ENCODE data around the gene RAB31. TPM values are rescaled to one million over a fixed set of nuclear protein-coding genes. Genes with fewer than 3 reads are reported as not detected.

Gene RAB31
- total and polyA plus RNA-seq, 4 donors = 21.5 to 114 (median 49.5) TPM

GRCh38 chr18:9750606-9751304, 42.7 kb downstream of the RAB31 start:
- no peak for DNase-seq
- H3K4me3 ChIP-seq = no peak overlapping the region
- no peaks in the 10 kb centered on the region for H3K27me3 ChIP-seq (ENCODE audit: control insufficient read depth in 3 of 3, insufficient read depth in 3 of 3, low read length in 2 of 3)
- peaks cover 0 to 8% (median 0%) of the 10 kb centered on the region in 5 donors for H3K4me1 ChIP-seq (ENCODE audit: control insufficient read depth in 5 of 5, insufficient read depth in 5 of 5, low read length in 5 of 5)
- H3K27ac ChIP-seq (ENCODE audit: low read depth in 1 of 2, low read length in 1 of 2) = peak overlapping the region in 1 of 2 donors; percentile 26
- no peaks in the 10 kb centered on the region for H3K36me3 ChIP-seq (ENCODE audit: control insufficient read depth in 4 of 4, insufficient read depth in 4 of 4, low read length in 4 of 4)
- WGBS, 2 donors = 47 to 78% methylated on average over 11 of the region's 11 CpGs
- no peak for TF ChIP-seq CTCF (IDR thresholded peaks at IDR 0.05; ENCODE audit: control extremely low read depth, extremely low read depth)
- ATAC-seq (ENCODE audit: insufficient read depth, low FRiP score) = no peak
- H3K9ac ChIP-seq (ENCODE audit: insufficient read depth in 1 of 2, low read length in 2 of 2) = no peak overlapping the region
- no peaks in the 10 kb centered on the region for H3K9me3 ChIP-seq (ENCODE audit: control insufficient read depth in 4 of 4, insufficient read depth in 3 of 4, low read length in 3 of 4)

GRCh38 chr18:9751371-9752031, 43.4 kb downstream of the RAB31 start:
- no peak for ATAC-seq (ENCODE audit: insufficient read depth, low FRiP score)
- no peak for DNase-seq
- Histone ChIP-seq H3K4me3 (no peak overlapping the region), H3K9me3 (ENCODE audit: control insufficient read depth in 4 of 4, insufficient read depth in 3 of 4, low read length in 3 of 4) (no peaks in the 10 kb centered on the region), H3K27me3 (ENCODE audit: control insufficient read depth in 3 of 3, insufficient read depth in 3 of 3, low read length in 2 of 3) (no peaks in the 10 kb centered on the region), H3K36me3 (ENCODE audit: control insufficient read depth in 4 of 4, insufficient read depth in 4 of 4, low read length in 4 of 4) (no peaks in the 10 kb centered on the region), H3K27ac (ENCODE audit: low read depth in 1 of 2, low read length in 1 of 2) (no peak overlapping the region), H3K4me1 (ENCODE audit: control insufficient read depth in 5 of 5, insufficient read depth in 5 of 5, low read length in 5 of 5) (peaks cover 0 to 8% (median 0%) of the 10 kb centered on the region in 5 donors), H3K9ac (ENCODE audit: insufficient read depth in 1 of 2, low read length in 2 of 2) (no peak overlapping the region)
- no peak for TF ChIP-seq CTCF (IDR thresholded peaks at IDR 0.05; ENCODE audit: control extremely low read depth, extremely low read depth)
- 91 to 92% methylated on average over 8 of the region's 8 CpGs for WGBS, 2 donors

- no peaks in the 10 kb centered on the region for H3K27me3 ChIP-seq (ENCODE audit: control insufficient read depth in 3 of 3, insufficient read depth in 3 of 3, low read length in 2 of 3)
- peaks cover 0 to 8% (median 0%) of the 10 kb centered on the region in 5 donors for H3K4me1 ChIP-seq (ENCODE audit: control insufficient read depth in 5 of 5, insufficient read depth in 5 of 5, low read length in 5 of 5)
- DNase-seq (no peak), ATAC-seq (ENCODE audit: insufficient read depth, low FRiP score) (no peak)
- no peak overlapping the region for H3K9ac ChIP-seq (ENCODE audit: insufficient read depth in 1 of 2, low read length in 2 of 2)
- TF ChIP-seq CTCF (IDR thresholded peaks at IDR 0.05; ENCODE audit: control extremely low read depth, extremely low read depth) = no peak
- H3K36me3 ChIP-seq (ENCODE audit: control insufficient read depth in 4 of 4, insufficient read depth in 4 of 4, low read length in 4 of 4) = no peaks in the 10 kb centered on the region
- no peak overlapping the region for H3K27ac ChIP-seq (ENCODE audit: low read depth in 1 of 2, low read length in 1 of 2)
- WGBS, 2 donors = 76 to 87% methylated on average over 7 of the region's 7 CpGs
- H3K4me3 ChIP-seq = no peak overlapping the region
- no peaks in the 10 kb centered on the region for H3K9me3 ChIP-seq (ENCODE audit: control insufficient read depth in 4 of 4, insufficient read depth in 3 of 4, low read length in 3 of 4)
These were observed 45.7 kb downstream of the RAB31 start for GRCh38 chr18:9753846-9754245.
